Measurements from ENCODE around the gene NCR2.

GRCh38 chr6:41373919-41374617 is 38.7 kb downstream of the NCR2 start:
- TF ChIP-seq CTCF (IDR thresholded peaks at IDR 0.05) (no peak), TCF7 (CRISPR knock-in tag; IDR thresholded peaks at IDR 0.05; ENCODE audit: low read depth) (no peak), ERG (CRISPR knock-in tag; IDR thresholded peaks at IDR 0.05) (no peak), ATF3 (CRISPR knock-in tag; conservative IDR thresholded peaks at IDR 0.05) (no peak), RELA (CRISPR knock-in tag; IDR thresholded peaks at IDR 0.05; ENCODE audit: borderline replicate concordance) (no peak), NR3C1 (CRISPR knock-in tag; conservative IDR thresholded peaks at IDR 0.05; ENCODE audit: low read depth) (no peak), USF2 (CRISPR knock-in tag; IDR thresholded peaks at IDR 0.05) (peak; percentile 66), ZNF121 (CRISPR knock-in tag; IDR thresholded peaks at IDR 0.05) (peak; percentile 2; the same call in 1 of the 2 replicates), FOXP1 (CRISPR knock-in tag; IDR thresholded peaks at IDR 0.05; ENCODE audit: borderline replicate concordance) (peak; percentile 66)

All from WTC11 (cell line).